GM10266 (cell line): Measurements from ENCODE around the gene AMBRA1.

Source experiments
- DNase-seq: peaks from one replicate; pipeline ENCODE4 v3.0.0; 2012; ENCODE audit errors: extremely low spot score
- CTCF ChIP-seq: IDR thresholded peaks from 2 replicates; pipeline ENCODE4 v1.5.1; 2012; ENCODE audit warnings: mild to moderate bottlenecking, low read depth; ENCODE audit not compliant: control insufficient read depth, insufficient read depth; ENCODE audit errors: missing control alignments

AMBRA1 gene

GRCh38 chr11:46420513-46420912 lies 173.3 kb downstream of the AMBRA1 start:
- DNase-seq, result no peak
- no peak for TF ChIP-seq CTCF

GRCh38 chr11:46418751-46419150 lies 175.1 kb downstream of the AMBRA1 start:
- no peak for DNase-seq
- no peak for TF ChIP-seq CTCF

- no peak for TF ChIP-seq CTCF
- no peak for DNase-seq
Measured at GRCh38 chr11:46417711-46418110, 176.1 kb downstream of the AMBRA1 start.

GRCh38 chr11:46414879-46415278 lies 178.9 kb downstream of the AMBRA1 start:
- no peak for TF ChIP-seq CTCF
- DNase-seq, result no peak

- DNase-seq, result no peak
- no peak for TF ChIP-seq CTCF
Measured at GRCh38 chr11:46414466-46414796, 179.4 kb downstream of the AMBRA1 start.

- DNase-seq, result no peak
- no peak for TF ChIP-seq CTCF
Measured at GRCh38 chr11:46413760-46414465, 179.9 kb downstream of the AMBRA1 start.

GRCh38 chr11:46410021-46410420 lies 183.8 kb downstream of the AMBRA1 start:
- no peak for DNase-seq
- TF ChIP-seq CTCF, result peak; percentile 8
